Sigmoid colon (tissue), 4 donors: ENCODE measurements around the gene SEMA3G.

Experiments
- CTCF ChIP-seq, 4 experiments: fragments of 450-650 bp in 3 of 4; fragments of 200-600 bp in 1 of 4; IDR thresholded peaks; one replicate each; pipeline ENCODE4 v1.5.1; 2016 to 2019; ENCODE audit warnings: antibody characterized with exemption in 4 of 4, mild to moderate bottlenecking in 3 of 4, moderate library complexity in 2 of 4
- POLR2A ChIP-seq, 2 donors: fragments of 450-650 bp; IDR thresholded peaks; one replicate each; pipeline ENCODE4 v1.6.1; 2016; ENCODE audit warnings: antibody characterized with exemption in 2 of 2, mild to moderate bottlenecking in 2 of 2, moderate library complexity in 2 of 2
- POLR2AphosphoS5 ChIP-seq, 4 donors: sonication (generic); formaldehyde crosslinking; IDR thresholded peaks; one replicate each; pipeline ENCODE4 v1.6.1; 2017; ENCODE audit warnings: antibody characterized with exemption in 4 of 4

- TF ChIP-seq POLR2A (IDR thresholded peaks at IDR 0.05) (no peak), CTCF (IDR thresholded peaks at IDR 0.05) (no peak), POLR2AphosphoS5 (IDR thresholded peaks at IDR 0.05) (no peak)
Observed at GRCh38 chr3:52490035-52490938, 45.4 kb upstream of the SEMA3G start.
